HG02571 (cell line): ENCODE data around the gene BUD13.
"Not testable (repeated sequence)": the region's sequence is repeated elsewhere in the genome, so short reads cannot be mapped to it uniquely, and the experiment has no call there.

Experiments used
- ATAC-seq: cut with Tn5 transposase; IDR thresholded peaks from one replicate; pipeline ENCODE4 v1.9.1; 2021; ENCODE audit warnings: mild to moderate bottlenecking, moderate library complexity; ENCODE audit not compliant: unreplicated experiment

Gene BUD13

DNA sequence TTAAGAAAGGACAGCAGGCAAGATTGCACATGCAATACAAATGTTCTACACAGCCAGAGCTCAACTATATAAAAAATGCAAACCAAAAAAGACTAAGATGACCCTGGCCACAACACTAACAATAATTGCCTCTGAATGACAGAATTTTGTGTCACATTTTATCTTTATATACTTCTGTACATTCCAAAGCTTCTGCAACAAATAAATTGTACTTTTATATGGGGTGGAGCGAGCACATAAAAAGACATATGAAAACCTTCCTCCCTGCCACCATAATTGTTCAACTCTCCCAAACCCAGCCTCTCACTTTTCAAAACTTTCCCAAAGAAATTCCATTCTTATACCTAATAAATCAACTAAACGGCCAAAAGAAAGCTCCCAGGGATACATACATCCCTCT is 10.7 kb downstream of the BUD13 start:
- no peak for ATAC-seq

DNA sequence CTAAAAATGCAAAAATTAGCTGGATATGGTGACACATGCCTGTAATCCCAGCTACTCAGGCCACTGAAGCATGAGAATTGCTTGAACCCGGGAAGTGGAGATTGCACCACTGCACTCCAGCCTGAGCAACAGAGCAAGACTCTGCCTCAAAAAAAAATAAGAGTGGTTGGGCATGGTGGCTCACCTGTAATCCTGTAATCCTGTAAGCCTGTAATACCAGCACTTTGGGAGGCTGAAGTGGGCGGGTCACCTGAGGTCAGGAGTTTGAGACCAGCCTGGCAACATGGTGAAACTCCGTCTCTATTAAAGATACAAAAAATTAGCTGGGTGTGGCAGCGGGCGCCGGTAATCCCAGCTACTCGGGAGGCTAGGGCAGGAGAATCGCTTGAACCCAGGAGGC is 16.7 kb downstream of the BUD13 start:
- ATAC-seq: not testable (repeated sequence)

DNA sequence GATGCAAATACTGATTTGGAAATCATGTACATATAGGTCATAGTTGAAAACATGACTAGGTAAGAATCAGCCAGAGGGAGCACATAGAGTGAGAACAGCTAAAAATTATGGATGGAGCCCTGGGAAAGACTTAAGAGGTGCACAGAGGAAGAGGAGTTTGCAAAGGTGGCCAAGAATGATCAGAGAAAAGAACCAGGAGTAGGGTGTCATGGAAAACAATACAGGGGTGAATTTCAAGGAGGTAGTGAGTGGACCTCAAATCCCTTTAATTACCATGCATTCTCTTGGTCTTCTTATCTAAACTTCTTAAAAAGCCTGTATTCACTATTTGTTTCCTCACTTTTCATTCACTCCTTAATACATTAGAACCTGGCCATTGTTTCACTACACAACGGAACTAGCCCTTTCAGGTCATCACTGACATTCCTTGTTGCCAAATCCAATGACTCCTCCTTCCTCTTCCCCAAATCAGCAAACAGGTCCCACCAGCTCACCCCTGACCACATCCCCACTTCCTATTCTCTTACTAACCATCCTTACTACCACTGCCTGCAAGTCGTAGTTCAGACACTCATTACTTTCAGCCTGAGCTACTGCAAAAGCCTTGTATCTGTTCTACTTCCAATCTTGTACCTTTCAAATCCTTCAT is 22.6 kb downstream of the BUD13 start:
- ATAC-seq: no peak

DNA sequence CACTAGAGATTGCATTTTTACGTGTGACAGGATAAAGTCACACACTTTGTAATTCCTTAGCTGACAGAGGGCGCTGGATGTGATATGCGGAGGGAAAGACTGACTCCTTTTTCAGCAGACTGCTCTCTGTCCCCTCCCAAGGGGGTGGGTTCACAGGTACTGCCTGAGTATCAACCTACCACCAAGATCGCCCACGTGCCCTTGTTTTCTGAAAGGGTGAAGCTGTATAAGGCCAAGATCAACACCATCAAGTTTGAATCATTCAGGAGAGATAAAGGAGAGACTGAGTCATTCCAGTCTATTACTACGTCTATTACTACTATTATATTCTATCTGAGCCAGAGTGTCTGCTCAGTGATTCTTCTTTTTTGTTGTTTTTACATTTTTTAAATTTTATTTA is 30.7 kb downstream of the BUD13 start:
- ATAC-seq: no peak

DNA sequence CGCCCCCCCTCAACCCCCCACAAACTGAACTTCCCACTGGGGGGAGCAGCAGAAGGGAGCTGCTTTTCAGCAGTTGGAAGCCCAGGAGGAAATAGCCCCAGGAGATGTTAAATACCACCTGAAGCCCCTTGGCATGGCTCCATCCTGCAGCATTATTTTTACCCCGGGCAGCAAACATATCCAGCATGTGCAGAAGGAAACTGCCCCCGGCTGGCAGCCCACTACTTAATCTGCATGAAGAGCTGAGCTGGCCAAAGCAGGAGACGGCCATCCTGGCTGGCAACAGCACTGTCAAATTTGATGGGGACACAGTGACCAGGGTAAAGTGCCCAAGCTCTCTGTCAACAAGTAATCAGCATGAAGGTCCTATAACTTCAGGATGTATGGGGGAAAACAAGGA is 32.0 kb downstream of the BUD13 start:
- ATAC-seq: no peak

DNA sequence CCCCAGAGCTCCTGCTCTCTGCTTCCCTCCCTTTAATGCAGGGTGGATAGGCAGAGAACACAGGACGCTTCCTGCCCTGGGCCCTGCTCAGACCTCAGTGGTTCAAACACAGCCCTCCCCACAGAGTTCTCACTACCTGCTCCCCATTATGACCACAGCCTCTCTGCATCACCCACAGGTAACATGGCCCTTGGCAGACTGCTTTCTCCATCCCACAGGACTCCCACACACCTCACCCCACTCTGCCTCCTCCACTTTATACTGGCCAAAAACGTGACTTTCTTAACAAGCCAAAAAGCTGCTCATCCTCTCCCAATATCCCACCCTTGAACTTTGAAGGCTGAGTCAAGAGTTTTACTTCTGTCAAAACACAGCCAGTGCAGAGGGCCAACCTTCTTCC is 33.8 kb downstream of the BUD13 start:
- no peak for ATAC-seq

DNA sequence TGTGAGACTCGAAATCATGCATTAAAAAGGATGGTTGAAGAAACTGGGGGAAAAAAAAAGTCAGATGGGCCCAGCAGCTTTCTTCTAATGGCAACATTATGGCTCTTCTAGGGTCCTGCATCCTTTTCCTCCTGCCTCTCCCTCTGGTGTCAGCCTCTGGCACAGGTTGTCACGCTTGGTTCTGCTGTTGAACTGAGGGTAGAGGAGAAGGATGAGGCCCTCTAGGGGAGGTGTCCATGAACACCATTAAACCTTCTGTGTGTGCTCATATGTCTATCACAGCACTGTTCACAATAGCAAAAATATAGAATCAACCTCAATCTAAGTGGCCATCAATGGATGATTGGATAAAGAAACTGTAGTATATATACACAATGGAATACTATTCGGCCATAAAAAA is 36.0 kb downstream of the BUD13 start:
- ATAC-seq: no peak

DNA sequence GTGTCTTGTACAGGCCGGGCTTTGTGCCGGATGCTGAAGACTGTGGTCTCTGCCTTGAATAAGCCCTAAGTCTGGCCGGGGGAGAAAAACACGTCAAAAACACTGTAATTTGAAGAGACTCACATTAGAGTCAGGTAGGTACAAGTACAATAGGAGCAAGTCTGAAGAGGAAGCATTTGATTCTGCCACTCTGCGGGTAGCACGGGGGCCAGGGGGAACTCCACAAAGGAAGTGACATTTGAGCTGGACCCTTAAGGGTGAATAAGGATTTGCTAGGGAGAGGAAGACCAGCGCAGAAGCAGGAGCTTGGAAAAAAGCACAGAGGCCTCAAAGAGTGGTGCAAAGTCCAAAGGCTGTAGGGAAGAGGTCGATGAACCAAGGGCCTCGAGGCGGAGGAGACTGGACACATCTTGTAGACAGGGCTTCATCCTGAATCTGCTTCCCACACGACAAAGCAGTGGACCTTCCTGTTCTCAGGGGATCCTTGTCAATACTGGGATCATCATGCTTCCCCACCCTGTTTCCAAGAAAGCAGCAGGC is 38.7 kb downstream of the BUD13 start:
- no peak for ATAC-seq

DNA sequence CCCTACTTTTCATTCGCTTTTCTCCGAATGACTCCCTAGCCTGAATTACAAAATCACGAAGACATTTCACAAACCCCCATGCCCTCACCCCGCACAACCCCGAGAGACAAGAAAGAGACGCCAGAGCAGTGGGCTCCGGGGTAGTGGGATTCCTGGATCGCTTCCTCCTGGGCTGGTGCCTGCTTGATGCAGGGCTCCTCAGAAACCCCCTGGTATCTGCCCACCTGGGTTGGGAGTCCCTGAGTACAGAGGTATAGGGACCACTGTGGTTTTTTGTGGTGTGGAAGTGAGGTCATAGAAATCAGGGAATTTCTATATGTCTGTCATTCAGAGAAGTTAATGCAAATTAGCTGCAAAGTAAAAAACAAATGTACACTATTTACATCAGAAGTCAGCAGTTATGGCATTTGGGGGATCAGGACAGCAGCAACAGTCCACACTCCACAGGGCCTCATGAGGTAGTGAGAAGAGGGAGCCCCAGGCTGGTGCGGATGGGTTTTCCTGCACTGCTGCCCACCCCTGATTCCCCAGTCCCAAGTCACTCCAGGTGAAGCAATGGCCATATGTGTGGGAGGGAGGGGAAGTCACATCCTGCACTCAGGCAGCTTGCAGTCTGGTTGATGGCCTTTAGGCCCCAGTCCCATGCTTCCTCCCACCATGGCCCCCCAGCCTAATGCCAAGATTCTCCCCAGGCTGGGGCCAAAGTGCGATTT is 39.6 kb downstream of the BUD13 start:
- ATAC-seq: no peak

DNA sequence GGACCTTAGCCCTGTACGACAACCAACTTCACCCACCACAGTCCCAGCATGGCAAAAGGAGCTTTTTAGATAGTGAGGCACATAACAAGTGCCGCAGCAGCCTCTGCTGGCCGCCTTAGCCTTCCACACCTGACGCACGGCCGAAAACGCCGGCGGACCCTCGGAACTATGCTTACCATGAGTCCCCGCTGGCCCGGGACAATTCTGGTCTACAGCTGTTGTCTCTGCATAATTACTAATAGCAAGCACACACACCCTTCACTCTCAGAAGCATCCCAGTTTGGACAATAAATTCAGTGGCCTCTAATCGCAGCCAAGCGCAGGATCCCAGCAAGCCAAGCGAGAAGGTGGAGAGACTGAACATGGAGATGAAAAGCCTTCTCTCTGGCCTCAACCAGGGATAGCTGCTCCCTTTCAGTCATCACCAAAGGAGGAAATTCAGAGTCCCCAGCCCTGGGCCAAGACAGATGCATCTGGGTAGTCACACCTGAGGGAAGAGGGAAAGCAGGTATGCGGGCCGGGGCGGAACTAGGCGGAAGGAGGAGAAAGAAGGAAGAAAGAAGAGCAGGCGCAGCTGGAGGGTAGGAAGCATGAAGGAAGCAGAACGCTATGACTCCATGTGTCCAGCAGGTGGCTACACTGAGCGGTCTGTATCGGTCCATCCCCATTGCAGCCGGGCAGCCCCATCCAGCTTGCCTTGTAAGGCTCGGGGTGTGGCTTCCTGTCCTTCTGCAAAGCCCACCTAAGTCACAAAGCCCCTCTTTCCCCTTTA is 40.3 kb downstream of the BUD13 start:
- ATAC-seq: peak; percentile 68

DNA sequence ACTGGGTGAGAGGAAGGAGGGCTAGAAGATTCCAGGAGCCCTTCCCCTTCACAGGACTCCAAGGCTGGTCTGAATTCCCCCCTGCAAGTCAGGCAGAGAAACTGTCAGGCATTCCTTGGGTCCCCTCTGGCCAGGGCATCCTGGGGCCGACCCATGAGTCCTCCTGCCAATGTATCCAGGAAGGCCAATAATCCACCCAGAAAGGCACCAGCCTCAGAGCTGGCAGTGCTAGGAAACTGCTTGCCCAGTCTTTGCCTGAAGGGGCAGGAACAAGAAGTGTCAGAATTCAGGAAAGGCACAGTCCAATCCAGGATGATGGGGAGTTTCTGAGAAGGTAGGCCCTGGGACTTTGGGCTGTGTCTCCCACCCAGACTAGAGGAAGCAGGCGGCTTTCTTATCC is 41.0 kb downstream of the BUD13 start:
- no peak for ATAC-seq

DNA sequence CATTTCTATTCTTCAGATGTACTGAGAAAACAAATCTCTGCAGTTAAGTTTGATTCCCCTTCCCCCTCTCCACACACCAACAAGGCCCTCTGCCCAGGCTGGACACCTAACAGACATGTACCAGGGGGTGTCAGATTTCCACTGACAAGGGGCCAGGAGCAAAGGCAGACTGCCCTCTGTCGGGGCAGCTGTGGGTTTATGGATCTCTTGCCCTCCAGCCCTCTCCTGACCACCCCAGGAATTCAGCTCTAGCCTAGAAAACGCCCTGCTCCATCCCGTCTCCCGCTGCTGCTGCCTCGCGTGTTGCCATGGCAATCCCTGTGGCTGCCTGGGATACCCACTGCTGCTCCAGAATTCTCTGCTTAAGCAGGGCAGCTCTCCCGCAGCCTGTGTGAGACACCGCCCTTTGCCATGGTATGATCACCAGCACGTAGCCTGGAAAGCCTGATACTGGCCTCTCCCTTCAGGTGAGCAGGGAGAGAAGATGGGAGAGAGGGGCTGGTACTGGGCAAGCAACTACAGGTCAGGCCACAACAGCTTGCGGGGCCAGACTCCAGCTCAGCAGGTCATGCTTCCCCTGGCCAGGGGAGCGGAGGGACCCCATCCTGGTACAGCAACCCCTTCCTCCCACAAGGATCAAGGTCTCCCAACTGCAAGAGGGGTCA is 41.6 kb downstream of the BUD13 start:
- ATAC-seq: no peak

DNA sequence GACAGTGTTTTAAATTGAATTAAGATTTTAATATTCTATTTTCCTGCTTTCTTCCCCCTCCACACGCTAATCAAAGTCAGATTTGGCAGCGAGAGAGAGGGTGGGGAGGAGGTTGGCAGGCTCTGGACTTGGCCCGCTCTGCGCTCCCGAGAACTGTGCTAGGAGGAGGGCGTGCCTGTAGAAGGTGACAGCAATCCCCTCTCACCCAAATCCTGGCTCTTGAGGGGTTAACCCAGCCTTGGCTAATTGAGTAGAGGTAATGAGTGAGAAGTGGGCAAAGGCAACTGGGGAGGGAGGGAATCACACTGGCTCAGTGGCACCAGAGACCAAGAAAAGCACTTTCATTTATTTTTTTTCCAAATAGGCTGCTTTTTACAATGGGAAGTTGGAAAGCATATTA is 42.2 kb downstream of the BUD13 start:
- ATAC-seq: no peak

DNA sequence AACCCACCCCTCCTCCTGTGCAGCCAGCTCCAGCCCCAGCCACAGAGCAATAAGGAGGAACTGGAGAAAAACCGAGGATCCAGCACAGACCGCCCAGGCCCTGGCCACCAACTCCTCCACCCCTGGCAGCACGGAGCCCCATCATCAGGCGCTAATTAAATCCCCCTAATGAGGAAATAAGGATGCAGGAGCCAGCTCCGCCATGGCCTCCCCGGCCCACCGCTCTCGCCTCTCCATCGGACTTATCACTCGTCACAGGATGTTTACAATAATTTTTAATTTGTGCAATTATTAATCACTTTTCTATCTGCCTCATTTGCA is 42.6 kb downstream of the BUD13 start:
- no peak for ATAC-seq

DNA sequence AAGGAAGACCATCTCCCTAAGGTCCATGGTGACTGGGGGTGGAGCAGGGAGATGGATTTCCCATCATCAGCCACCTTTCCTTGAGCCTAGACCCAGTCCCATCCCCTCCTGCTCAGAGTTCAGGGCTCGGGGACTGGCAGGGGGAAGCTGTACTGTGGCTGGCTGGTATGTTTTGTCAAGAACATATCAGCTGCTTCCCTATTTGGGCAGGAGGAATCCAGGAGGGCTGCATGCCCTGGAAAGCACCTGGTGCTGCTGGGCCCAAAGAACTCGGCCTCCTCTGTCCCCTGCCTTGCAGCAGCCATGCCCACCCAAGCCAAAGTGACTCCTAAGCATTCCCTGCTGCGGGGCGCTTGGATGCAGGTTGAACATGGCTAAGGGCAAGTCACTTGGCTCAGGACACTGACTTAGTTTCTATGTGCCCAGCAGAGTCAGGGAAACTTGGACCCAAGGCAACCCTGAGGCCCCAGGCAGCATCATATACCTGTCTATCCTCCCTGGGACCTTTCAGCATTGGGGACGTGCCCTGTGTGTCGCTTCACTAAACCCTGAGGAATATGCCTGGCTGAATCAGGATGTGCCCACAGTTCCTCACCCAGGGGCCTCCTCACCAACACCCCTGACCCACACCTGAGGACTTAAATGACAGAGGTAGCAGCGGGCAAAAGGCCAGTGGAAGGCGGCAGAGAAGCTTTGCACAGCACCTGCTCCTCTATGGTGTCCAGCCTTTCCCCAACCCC is 43.1 kb downstream of the BUD13 start:
- ATAC-seq: no peak

DNA sequence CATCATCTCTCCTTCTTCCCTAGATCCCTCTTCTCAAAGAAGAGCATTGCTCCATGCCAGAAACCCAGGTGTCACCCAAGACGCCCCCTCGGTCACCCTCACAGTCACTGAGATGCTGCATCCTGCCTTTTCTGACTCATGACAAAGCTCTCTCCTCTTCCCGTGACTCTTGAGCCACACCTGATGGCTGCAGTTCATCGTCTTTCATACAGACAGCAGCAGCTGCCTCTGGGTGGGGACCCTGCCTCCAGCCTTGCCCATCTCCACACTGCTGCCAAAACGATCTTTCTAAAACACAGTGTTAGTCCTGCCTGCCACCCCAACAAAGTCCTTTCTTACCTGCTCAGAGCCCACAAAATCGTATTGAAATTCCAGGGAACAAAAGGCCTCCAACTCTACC is 44.8 kb downstream of the BUD13 start:
- no peak for ATAC-seq

DNA sequence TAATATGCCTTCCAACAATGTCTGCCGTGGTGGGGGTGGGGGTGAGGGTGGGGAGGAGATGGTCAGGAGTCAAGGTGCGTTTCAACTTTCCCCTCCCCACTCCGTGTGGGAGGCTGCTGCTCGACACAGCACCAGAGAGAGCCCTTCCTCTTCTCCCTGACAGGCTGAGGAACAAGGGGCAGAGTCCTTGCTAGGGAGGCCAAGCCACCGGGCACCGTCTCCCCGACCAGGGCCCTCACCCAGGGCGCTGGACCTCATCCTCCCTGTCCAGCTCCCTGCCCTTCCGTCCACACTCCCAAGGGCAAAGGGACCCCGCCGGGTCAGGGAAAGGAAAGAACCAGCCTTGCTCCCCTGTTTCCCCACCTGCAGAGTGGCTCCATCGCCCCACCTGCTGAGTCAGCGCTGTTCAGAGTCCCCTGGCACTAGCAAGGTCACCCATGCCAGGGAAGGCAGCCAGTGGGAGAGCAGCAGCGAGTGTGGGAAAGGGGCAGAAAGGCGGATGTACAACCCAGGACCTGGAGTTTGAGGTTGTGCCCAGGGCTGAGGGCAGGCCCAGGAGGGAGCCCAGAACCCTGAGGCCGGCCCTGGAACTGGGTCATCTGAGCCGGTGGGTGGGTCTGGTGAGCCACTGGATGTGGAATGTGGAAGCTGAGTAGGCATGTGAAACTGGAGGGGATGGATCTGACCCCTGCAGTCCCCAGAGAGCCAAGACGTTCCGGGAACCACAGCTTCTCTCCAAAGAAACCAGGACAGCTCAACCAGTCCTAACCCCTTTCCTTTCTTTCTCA is 47.2 kb downstream of the BUD13 start:
- no peak for ATAC-seq

DNA sequence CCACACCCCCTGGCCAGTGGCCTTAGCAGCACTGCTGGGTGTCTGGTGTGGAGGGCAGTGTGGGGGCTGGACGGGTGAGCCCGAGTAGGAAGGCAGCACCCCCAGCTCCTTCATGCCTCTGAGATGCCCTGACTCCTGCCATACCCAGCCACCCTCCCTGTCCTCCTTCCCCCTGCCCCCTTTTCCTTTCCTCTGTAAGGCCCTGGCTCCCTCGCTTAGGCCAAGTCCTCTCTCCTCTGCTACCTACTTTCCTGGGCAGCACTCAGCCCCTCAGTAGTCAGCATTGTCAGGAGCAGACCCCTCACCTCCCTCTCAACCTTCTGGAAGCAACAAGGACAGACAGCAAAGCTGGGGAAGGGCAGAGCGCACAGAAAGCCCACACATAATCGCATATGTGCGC is 48.0 kb downstream of the BUD13 start:
- ATAC-seq: no peak

DNA sequence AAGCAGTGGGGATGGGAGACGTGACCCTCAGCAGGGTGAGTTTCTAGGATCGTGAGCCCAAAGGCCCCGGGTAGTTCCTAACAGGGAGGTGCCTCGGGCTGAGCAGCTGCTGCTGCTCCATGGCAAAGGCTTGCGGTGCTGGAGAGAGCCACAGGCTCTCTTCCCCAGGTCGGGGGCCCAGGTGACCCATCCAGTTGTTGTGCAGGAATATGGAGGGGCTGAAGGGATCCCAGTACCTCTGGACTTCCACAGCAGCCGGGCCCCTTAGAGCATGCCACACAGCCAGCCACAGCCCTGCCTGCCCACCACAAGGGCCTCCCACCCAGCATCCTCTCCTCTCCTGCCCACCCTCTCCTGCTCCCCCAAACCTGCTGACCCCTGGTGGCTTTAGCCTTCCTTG is 49.3 kb downstream of the BUD13 start:
- ATAC-seq: no peak

DNA sequence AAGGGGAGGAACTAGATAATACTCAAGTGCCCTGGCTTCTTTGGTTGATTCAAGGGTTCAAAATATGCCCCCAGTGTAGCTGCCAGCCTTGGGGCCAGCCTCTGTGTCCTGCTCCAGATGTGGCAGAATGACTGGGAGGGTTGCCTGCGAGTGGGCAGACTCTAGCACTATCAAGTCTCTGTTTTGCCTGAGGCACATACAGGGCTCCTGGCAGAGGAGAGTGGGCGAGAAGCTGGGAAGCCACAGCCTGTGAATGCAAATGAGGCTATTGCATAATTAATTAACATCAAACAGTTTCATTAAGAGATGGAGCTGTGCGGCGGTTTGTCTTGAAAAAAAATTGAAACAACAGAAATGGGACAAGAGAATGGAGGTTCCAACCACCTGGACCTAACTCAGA is 50.8 kb downstream of the BUD13 start:
- ATAC-seq: no peak
